A549 (cell line): ENCODE data around the gene BOLA2B. TPM values are rescaled to one million over a fixed set of nuclear protein-coding genes. Genes with fewer than 3 reads are reported as not detected.
"Not testable (repeated sequence)": the region's sequence is repeated elsewhere in the genome, so short reads cannot be mapped to it uniquely, and the experiment has no call there.

Experiments used
- ATAC-seq, 2 experiments: fragments of 200-7000 bp in 1 of 2; fragments of >200 bp in 1 of 2; cut with Nextera tagmentation in 1 of 2; cut with Tn5 transposase in 1 of 2; 3 replicates each; pipeline versions ENCODE4 v1.8.0 to v1.9.1; 2018 to 2020; ENCODE audit warnings: mild to moderate bottlenecking in 1 of 2, moderate library complexity in 1 of 2
- CTCF ChIA-PET: fragments of 300-600 bp; sonication (Branson Sonifier 250); formaldehyde crosslinking; extraction: SDS; loops from one replicate; lab custom pipeline; 2021; ENCODE audit warnings: antibody characterized with exemption, inconsistent platforms; lab: Yijun Ruan, JAX
- POLR2A ChIA-PET: fragments of 350-600 bp; formaldehyde crosslinking; extraction: SDS; loops from one replicate; lab custom pipeline; 2021; ENCODE audit warnings: antibody characterized with exemption, inconsistent platforms; lab: Yijun Ruan, JAX
- DNase-seq, 2 experiments: peaks; one replicate each; pipeline versions ENCODE4 v3.0.0 to v3.0.0-alpha.2; 2011 to 2016; ENCODE audit warnings: low read depth in 1 of 2, low spot score in 1 of 2
- FAIRE-seq: peaks from 2 replicates; lab custom pipeline; 2011; peaks lifted over from hg19 to GRCh38; lab: Jason Lieb, UNC
- H3K27ac ChIP-seq, 2 experiments: fragments of >200 bp; sonication (Bioruptor Twin); formaldehyde crosslinking; 3 replicates each; pipeline ENCODE4 v1.5.1; 2016 to 2017
- H3K4me1 ChIP-seq: fragments of >200 bp; sonication (Bioruptor Twin); formaldehyde crosslinking; 3 replicates; pipeline ENCODE4 v1.6.1; 2016
- H3K4me2 ChIP-seq: fragments of >200 bp; sonication (Bioruptor Twin); formaldehyde crosslinking; 3 replicates; pipeline ENCODE4 v1.6.1; 2016
- H3K4me3 ChIP-seq: fragments of >200 bp; sonication (Bioruptor Twin); formaldehyde crosslinking; 3 replicates; pipeline ENCODE4 v1.5.1; 2016
- H3K9me3 ChIP-seq: fragments of >200 bp; sonication (Bioruptor Twin); formaldehyde crosslinking; 3 replicates; pipeline ENCODE4 v1.6.1; 2016
- FOSL2 ChIP-seq, 2 experiments: fragments of 450-650 bp in 1 of 2; fragments of >200 bp in 1 of 2; sonication (Bioruptor Twin) in 1 of 2; formaldehyde crosslinking; IDR thresholded peaks; 2 replicates each; pipeline versions ENCODE4 v1.5.0 to v1.6.1; 2016 to 2020; ENCODE audit warnings: mild to moderate bottlenecking in 1 of 2, moderate library complexity in 1 of 2
- WGBS: methylation state at CpG from one replicate; pipeline ENCODE4 v1.1.6; 2017; ENCODE audit errors: missing lambda C conversion rate; 5-methylcytosine and 5-hydroxymethylcytosine counted together
- polyA minus RNA-seq: library from RNA; depleted of rRNA, polyadenylated mRNA; stranded (reverse); fragments of >200 nt; gene quantifications from 2 replicates; pipeline ENCODE4 v1.2.3, GENCODE V29; 2011; rRNA and poly(A)+ RNA removed
- polyA plus RNA-seq, 4 experiments: library from polyadenylated mRNA; depleted of rRNA in 3 of 4; stranded (reverse); fragments of >200 nt; fragmentation: RNase III in 1 of 4; extraction: RNeasy Plus Mini Kit Qiagen cat#74134 plus additional on column Dnase treatment in 1 of 4; gene quantifications; 2 replicates in 3 of 4; 3 replicates in 1 of 4; pipeline ENCODE4 v1.2.3, GENCODE V29; 2011 to 2017

The BOLA2B gene
- polyA plus RNA-seq (2011; rRNA removed) (43.9 and 53.8 TPM in 2 replicates), polyA plus RNA-seq (2017; fragmentation: RNase III; extraction: RNeasy Plus Mini Kit Qiagen cat#74134 plus additional on column Dnase treatment) (236 to 258 TPM (median 244 TPM) in 3 replicates), polyA minus RNA-seq (27.9 and 46.2 TPM in 2 replicates)
- polyA plus RNA-seq (2012; cell fraction: cytosol; rRNA removed): 372 and 474 TPM in 2 replicates
- polyA plus RNA-seq (2012; cell fraction: nucleus; rRNA removed): 271 and 571 TPM in 2 replicates

GRCh38 chr16:30193615-30194014, at the start of gene BOLA2B, which contains the start of gene SLX1A:
TSS of gene BOLA2B (minus strand) at chr16:30193666. CDS start at chr16:30193595, 71 bp downstream.
TSS of gene SLX1A (plus strand) at chr16:30193875. CDS start at chr16:30194085, 210 bp downstream.
- WGBS: no CpG with 5 or more reads among the region's 34 CpGs
- POLR2A ChIA-PET, DNase-seq, H3K9me3 ChIP-seq, CTCF ChIA-PET, H3K4me1 ChIP-seq: not testable (repeated sequence)
- Histone ChIP-seq H3K4me2 (peak within 1 kb of the TSS; percentile 66; the same call in 2 of the 3 replicates), H3K27ac (0 out of 6 replicates have a peak within 1 kb of the TSS, but pooled peaks of 1 of the 2 experiments have one; percentile 70), H3K4me3 (peak within 1 kb of the TSS; percentile 37; the same call in 1 of the 3 replicates)
- peak; percentile 90 to 95 for ATAC-seq
- FAIRE-seq: peak; percentile 99

DNA sequence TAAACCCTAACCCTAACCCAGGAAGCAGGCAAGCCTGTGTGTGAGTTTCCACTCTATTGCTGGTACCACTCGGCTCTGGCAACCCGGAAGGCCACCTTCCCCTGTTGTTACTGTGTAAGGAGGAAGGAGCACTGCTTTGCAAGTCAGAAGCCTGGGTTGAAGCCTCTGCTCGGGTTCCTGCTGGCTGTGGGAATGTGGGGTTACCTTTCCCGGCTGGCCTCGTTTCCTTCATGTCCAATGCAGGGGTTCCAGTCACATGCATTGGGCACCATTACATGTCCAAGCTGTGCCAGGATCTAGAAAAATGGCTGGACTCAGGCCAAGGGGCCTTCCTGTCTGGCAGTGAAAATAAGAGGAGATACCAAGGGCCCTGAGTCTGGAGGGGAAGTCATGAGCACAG, 23.6 kb upstream of the BOLA2B start:
- 82% methylated on average over 4 of the region's 5 CpGs for WGBS
- H3K9me3 ChIP-seq, CTCF ChIA-PET, H3K27ac ChIP-seq, FAIRE-seq, H3K4me3 ChIP-seq, H3K4me2 ChIP-seq, H3K4me1 ChIP-seq, ATAC-seq, DNase-seq, POLR2A ChIA-PET: not testable (repeated sequence)

- H3K4me3 ChIP-seq, H3K4me2 ChIP-seq, DNase-seq, POLR2A ChIA-PET, H3K4me1 ChIP-seq, FAIRE-seq, H3K9me3 ChIP-seq, H3K27ac ChIP-seq, CTCF ChIA-PET, ATAC-seq: not testable (repeated sequence)
- WGBS: no CpG with 5 or more reads among the region's 4 CpGs
Measured at GRCh38 chr16:30211414-30211813, 17.9 kb upstream of the BOLA2B start.

DNA sequence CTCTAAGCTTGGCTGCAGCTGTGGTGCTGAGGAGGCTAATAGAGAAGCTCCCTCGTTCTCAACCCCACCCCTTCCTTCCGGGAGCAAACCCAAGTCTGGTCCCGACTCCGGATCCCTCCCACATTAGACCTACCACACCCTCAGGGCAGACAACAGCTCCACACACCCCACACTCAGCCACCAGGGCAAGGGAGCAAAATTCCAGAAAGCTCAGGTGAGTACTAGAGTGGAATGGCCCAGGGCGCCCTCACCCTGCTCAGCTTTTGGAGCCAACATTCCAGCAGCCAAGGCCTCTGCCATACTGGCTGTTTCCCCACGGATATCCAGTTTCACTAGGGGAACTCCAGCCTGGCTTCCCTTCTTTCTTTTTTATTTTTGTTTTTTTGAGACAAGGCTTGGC, 15.6 kb upstream of the BOLA2B start:
- POLR2A ChIA-PET, CTCF ChIA-PET, H3K9me3 ChIP-seq, H3K4me1 ChIP-seq, H3K4me2 ChIP-seq, DNase-seq, ATAC-seq, FAIRE-seq, H3K27ac ChIP-seq, H3K4me3 ChIP-seq: not testable (repeated sequence)
- WGBS: no CpG with 5 or more reads among the region's 6 CpGs

GRCh38 chr16:30207063-30207704, 13.7 kb upstream of the BOLA2B start:
- ATAC-seq: peak; percentile 69 to 87
- no CpG with 5 or more reads among the region's 9 CpGs for WGBS
- H3K4me2 ChIP-seq; FAIRE-seq; DNase-seq; H3K27ac ChIP-seq; H3K4me3 ChIP-seq; H3K4me1 ChIP-seq; CTCF ChIA-PET; POLR2A ChIA-PET; H3K9me3 ChIP-seq; TF ChIP-seq FOSL2 (IDR thresholded peaks at IDR 0.05): not testable (repeated sequence)
- peak; percentile 73 for TF ChIP-seq FOSL2 (CRISPR knock-in tag; IDR thresholded peaks at IDR 0.05)

DNA sequence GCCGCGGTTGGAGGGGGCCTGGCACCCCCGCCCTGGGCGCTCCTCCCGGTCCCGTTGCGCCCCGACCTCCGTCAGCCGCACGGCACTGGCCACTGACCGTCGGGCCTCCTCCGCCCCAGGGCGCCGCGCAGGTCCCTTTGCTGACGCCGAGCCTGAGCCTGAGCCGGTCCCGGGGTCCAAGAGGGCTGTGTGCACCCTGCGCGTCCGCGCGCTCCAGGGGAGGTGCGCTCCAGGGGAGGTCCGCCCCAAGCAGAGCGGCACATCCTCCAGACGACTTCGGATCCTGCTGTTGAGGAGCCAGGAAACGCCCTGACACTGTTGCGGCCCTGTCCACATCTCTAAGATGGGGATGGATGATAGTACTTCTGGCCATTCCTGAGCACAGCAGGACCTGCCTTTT, 12.8 kb upstream of the BOLA2B start:
- FAIRE-seq, CTCF ChIA-PET, DNase-seq, POLR2A ChIA-PET, H3K9me3 ChIP-seq, H3K4me1 ChIP-seq: not testable (repeated sequence)
- peak overlapping the region; percentile 60 to 81; a peak in 4 of 6 replicates for H3K27ac ChIP-seq
- no CpG with 5 or more reads among the region's 33 CpGs for WGBS
- peak; percentile 54 to 65 for ATAC-seq
- H3K4me2 ChIP-seq: peak overlapping the region; percentile 81
- H3K4me3 ChIP-seq: peak overlapping the region; percentile 56

- H3K9me3 ChIP-seq, POLR2A ChIA-PET, FAIRE-seq, CTCF ChIA-PET, DNase-seq, H3K4me1 ChIP-seq: not testable (repeated sequence)
- Histone ChIP-seq H3K27ac (peak overlapping the region; percentile 60 to 81; a peak in 4 of 6 replicates), H3K4me3 (peak overlapping the region; percentile 56), H3K4me2 (peak overlapping the region; percentile 81)
- under 1% methylated on average over 18 of the region's 52 CpGs for WGBS
- peak; percentile 60 to 71 for ATAC-seq
Measured at GRCh38 chr16:30205541-30206236, 12.2 kb upstream of the BOLA2B start.

DNA sequence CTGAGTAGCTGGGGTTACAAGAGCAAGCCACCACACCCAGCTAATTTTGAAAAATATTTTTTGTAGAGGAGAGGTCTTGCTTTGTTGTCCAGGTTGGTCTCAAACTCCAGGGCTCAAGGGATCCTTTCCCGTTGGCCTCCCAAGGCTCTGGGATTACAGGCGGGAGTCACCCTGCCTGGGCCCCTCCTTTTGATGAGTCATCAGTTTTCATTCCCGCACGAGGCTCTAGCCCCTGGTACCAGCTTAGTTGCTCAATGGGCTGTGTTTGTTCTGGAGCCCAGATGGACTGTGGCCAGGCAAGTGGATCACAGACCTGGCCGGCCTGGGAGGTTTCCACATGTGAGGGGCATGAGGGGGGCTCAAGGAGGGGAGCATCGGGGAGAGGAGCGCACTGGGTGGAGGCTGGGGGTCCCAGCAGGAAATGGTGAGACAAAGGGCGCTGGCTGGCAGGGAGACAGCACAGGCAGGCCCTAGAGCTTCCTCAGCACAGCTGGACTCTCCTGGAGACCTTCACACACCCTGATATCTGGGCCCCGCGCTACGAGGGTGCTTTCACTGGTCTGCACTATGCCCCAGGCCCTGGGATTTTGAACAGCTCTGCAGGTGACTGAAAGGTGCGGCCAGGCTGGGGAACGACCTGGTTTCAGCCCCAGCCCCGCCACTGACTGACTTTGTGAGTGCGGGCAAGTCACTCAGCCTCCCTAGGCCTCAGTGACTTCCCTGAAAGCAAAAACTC, 6.3 kb upstream of the BOLA2B start:
- peak; percentile 73 to 76 for ATAC-seq
- DNase-seq, H3K4me3 ChIP-seq, POLR2A ChIA-PET, H3K27ac ChIP-seq, H3K9me3 ChIP-seq, H3K4me1 ChIP-seq, FAIRE-seq, CTCF ChIA-PET, H3K4me2 ChIP-seq: not testable (repeated sequence)
- WGBS: no CpG with 5 or more reads among the region's 15 CpGs

DNA sequence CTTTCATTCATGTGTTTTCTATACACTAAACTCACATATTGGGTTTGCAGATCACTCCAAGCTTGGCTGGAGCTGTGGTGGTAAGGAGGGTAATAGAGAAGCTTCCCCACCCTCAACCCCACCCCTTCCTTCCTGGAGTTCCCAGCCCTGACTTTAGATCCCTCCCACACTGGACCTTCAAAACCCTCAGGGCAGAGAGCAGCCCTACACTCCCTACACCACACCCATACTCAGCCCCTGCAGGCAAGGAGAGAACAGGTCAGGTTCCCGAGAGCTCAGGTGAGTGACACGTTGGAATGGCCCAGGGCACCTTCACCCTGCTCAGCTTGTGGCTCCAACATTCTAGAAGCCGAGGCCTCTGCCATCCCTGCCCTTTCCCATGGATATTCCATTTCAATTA, 5.6 kb upstream of the BOLA2B start, which contains the start of gene SULT1A3:
TSS of gene SULT1A3 (plus strand) at position 207 of the 400 bp plus-strand sequence. CDS start 1,474 bp downstream, outside the sequence.
- FAIRE-seq, H3K27ac ChIP-seq, POLR2A ChIA-PET, H3K4me3 ChIP-seq, DNase-seq, H3K4me2 ChIP-seq, H3K4me1 ChIP-seq, CTCF ChIA-PET, H3K9me3 ChIP-seq: not testable (repeated sequence)
- ATAC-seq: peak; percentile 13 to 21
- WGBS: no CpG with 5 or more reads among the region's 3 CpGs

GRCh38 chr16:30197001-30197400, 3.5 kb upstream of the BOLA2B start:
- H3K4me3 ChIP-seq, H3K9me3 ChIP-seq, CTCF ChIA-PET, H3K4me1 ChIP-seq, H3K27ac ChIP-seq, H3K4me2 ChIP-seq, DNase-seq, ATAC-seq, FAIRE-seq, POLR2A ChIA-PET: not testable (repeated sequence)
- no CpG with 5 or more reads among the region's 2 CpGs for WGBS
